GM06990 (cell line): ENCODE data around the gene SBF1.

Experiments
- DNase-seq: peaks from one replicate; pipeline ENCODE4 v3.0.0-alpha.2; 2011; ENCODE audit not compliant: insufficient read length; ENCODE audit errors: extremely low read depth
- H3K27me3 ChIP-seq: replicated peaks from 2 replicates; pipeline ENCODE4 v1.6.0; 2011; ENCODE audit warnings: low read length; ENCODE audit not compliant: control insufficient read depth, insufficient read depth
- H3K36me3 ChIP-seq: 2 replicates; pipeline ENCODE4 v1.5.1; 2011; ENCODE audit warnings: low read length; ENCODE audit not compliant: control insufficient read depth, insufficient read depth
- H3K4me3 ChIP-seq: replicated peaks from 2 replicates; pipeline ENCODE4 v1.5.1; 2011; ENCODE audit warnings: low read depth, mild to moderate bottlenecking, control low read depth, low read length
- CTCF ChIP-seq: IDR thresholded peaks from 2 replicates; pipeline ENCODE4 v1.5.1; 2011; ENCODE audit warnings: low read length, control low read depth, mild to moderate bottlenecking, inconsistent platforms; ENCODE audit not compliant: insufficient read depth, poor library complexity, severe bottlenecking

SBF1 gene

GRCh38 chr22:50408311-50408710 lies 66.5 kb downstream of the SBF1 start:
- H3K36me3 ChIP-seq: peaks cover 13% of the 10 kb centered on the region
- TF ChIP-seq CTCF: no peak
- no peak for DNase-seq
- H3K27me3 ChIP-seq: no peaks in the 10 kb centered on the region
- H3K4me3 ChIP-seq: no peak overlapping the region

- no peak for DNase-seq
- Histone ChIP-seq H3K4me3 (no peak overlapping the region), H3K27me3 (no peaks in the 10 kb centered on the region), H3K36me3 (peaks cover 15% of the 10 kb centered on the region)
- TF ChIP-seq CTCF: no peak
Observed at GRCh38 chr22:50406416-50407170, 68.2 kb downstream of the SBF1 start.

GRCh38 chr22:50403701-50404101 lies 71.1 kb downstream of the SBF1 start:
- DNase-seq: no peak
- Histone ChIP-seq H3K27me3 (no peaks in the 10 kb centered on the region), H3K4me3 (no peak overlapping the region), H3K36me3 (peaks cover 22% of the 10 kb centered on the region)
- no peak for TF ChIP-seq CTCF

GRCh38 chr22:50401907-50402306 lies 72.9 kb downstream of the SBF1 start:
- no peak for TF ChIP-seq CTCF
- peaks cover 20% of the 10 kb centered on the region for H3K36me3 ChIP-seq
- no peak for DNase-seq
- no peak overlapping the region for H3K4me3 ChIP-seq
- H3K27me3 ChIP-seq: no peaks in the 10 kb centered on the region

GRCh38 chr22:50400931-50401330 lies 73.9 kb downstream of the SBF1 start:
- Histone ChIP-seq H3K4me3 (no peak overlapping the region), H3K27me3 (no peaks in the 10 kb centered on the region), H3K36me3 (peaks cover 20% of the 10 kb centered on the region)
- DNase-seq: no peak
- TF ChIP-seq CTCF: no peak

- Histone ChIP-seq H3K27me3 (no peaks in the 10 kb centered on the region), H3K36me3 (peaks cover 20% of the 10 kb centered on the region), H3K4me3 (no peak overlapping the region)
- no peak for DNase-seq
- TF ChIP-seq CTCF: no peak
Observed at GRCh38 chr22:50400406-50400805, 74.4 kb downstream of the SBF1 start.
